Large intestine (tissue), 1 donor: ENCODE data around the gene DEFB116. TPM values are rescaled to one million over a fixed set of nuclear protein-coding genes. Genes with fewer than 3 reads are reported as not detected.

Source experiments
- polyA plus RNA-seq: library from polyadenylated mRNA; unstranded; fragments of 120-200 nt; gene quantifications from one replicate; pipeline ENCODE4 v1.2.1, GENCODE V29; 2013

DEFB116 gene
- polyA plus RNA-seq, 1 donor = not detected

Other genes with a start within 250 kb of the DEFB116 start
- gene DEFB115, start 50.9 kb downstream of the DEFB116 start, polyA plus RNA-seq = not detected
- not detected for gene DEFB118, start 60.0 kb upstream of the DEFB116 start, polyA plus RNA-seq
- not detected for gene DEFB119, start 82.0 kb upstream of the DEFB116 start, polyA plus RNA-seq
- gene DEFB121, start 97.6 kb upstream of the DEFB116 start, polyA plus RNA-seq = not detected
- not detected for gene DEFB123, start 132.0 kb upstream of the DEFB116 start, polyA plus RNA-seq
- 0.21 TPM for gene DEFB124, start 166.5 kb upstream of the DEFB116 start, polyA plus RNA-seq
- 2.8 TPM for gene REM1, start 166.7 kb upstream of the DEFB116 start, polyA plus RNA-seq
- gene HM13, start 205.9 kb upstream of the DEFB116 start, polyA plus RNA-seq = 123 TPM